ENCODE results near the gene MGLL.

GRCh38 chr3:127848131-127849129 is 26.1 kb upstream of the MGLL start:
- TF ChIP-seq POLR2A (IDR thresholded peaks at IDR 0.05) (no peak), CTCF (IDR thresholded peaks at IDR 0.05 in 8 of 11, conservative IDR thresholded peaks at IDR 0.05 in 3 of 11) (peak in 2 of 11 experiments; percentile 9 to 10)
